GM19239 (cell line): ENCODE data around the gene SFMBT2.
"Not testable (repeated sequence)": the region's sequence is repeated elsewhere in the genome, so short reads cannot be mapped to it uniquely, and the experiment has no call there.

ENCODE experiments used
- DNase-seq: peaks from one replicate; pipeline ENCODE4 v3.0.0; 2011; ENCODE audit warnings: low spot score; ENCODE audit not compliant: insufficient read length
- FAIRE-seq: peaks from 2 replicates; lab custom pipeline; 2011; peaks lifted over from hg19 to GRCh38; lab: Jason Lieb, UNC

Gene SFMBT2

GRCh38 chr10:7405637-7406036 lies 5.2 kb downstream of the SFMBT2 start:
- FAIRE-seq: no peak
- DNase-seq: no peak

GRCh38 chr10:7403620-7404019 lies 7.2 kb downstream of the SFMBT2 start:
- FAIRE-seq: no peak
- DNase-seq: no peak

DNA sequence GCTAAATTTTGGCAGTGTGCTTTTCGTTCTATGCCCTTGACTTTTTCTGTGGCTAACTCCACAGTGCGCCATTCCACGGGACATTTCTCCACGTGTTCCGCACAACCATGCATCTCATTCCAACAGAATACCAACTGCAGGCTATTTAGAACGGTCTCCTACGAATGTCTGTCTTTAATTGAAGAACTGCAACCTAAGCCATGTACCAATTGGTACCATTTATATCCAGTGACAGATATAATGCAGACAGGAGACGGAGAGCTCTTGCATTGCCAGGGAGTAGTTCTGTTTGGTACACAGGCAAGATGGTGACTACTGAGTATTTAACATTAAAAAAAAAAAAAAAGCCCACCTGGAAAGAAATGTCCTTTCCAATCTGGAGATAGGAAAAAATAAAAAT lies 9.1 kb downstream of the SFMBT2 start:
- DNase-seq (no peak), FAIRE-seq (no peak)

DNA sequence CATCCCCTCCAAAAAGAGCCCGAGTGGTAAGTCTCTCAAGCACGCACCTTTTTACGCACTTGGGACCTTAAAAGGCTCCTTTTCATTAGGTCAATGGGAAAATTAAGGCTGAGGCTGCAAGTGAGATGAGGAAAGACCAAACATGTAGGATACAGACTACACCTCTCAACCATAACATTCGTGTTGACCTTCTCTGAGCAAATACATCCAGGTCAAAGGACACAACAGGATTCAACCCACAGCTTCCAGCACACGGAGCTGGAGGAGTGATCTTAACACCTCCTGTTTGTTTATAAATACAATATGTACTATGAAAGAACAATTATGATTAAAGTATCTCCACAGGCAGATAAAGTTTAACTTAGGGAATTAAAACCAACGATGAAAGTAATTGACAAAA lies 9.7 kb downstream of the SFMBT2 start:
- FAIRE-seq (no peak), DNase-seq (no peak)

- no peak for FAIRE-seq
- DNase-seq: no peak
Measured at GRCh38 chr10:7400068-7400715, 10.6 kb downstream of the SFMBT2 start.

- DNase-seq: no peak
- no peak for FAIRE-seq
Measured at GRCh38 chr10:7399533-7399932, 11.3 kb downstream of the SFMBT2 start.

- DNase-seq: no peak
- peak; percentile 68 for FAIRE-seq
Measured at GRCh38 chr10:7397049-7398035, 13.5 kb downstream of the SFMBT2 start.

- not testable (repeated sequence) for FAIRE-seq, DNase-seq
Measured at GRCh38 chr10:7392301-7392700, 18.5 kb downstream of the SFMBT2 start.

GRCh38 chr10:7391748-7392147 lies 19.1 kb downstream of the SFMBT2 start:
- no peak for FAIRE-seq
- DNase-seq: no peak

DNA sequence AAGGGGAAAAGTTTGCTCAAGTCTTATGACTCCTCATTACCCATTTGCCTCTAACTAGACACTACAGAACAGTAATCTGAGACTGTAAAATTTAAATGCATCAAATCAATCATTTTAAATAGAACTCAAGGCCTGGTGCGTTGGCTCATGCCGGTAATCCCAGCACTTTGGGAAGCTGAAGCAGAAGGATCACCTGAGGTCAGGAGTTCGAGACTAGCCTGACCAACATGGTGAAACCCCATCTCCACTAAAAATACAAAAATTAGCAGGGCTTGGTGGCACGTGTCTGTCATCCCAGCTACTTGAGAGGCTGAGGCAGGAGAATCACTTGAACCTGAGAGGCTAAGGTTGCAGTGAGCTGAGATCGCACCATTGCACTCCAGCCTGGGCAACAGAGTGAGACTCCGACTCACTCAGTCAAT lies 20.1 kb downstream of the SFMBT2 start:
- DNase-seq, FAIRE-seq: not testable (repeated sequence)

DNA sequence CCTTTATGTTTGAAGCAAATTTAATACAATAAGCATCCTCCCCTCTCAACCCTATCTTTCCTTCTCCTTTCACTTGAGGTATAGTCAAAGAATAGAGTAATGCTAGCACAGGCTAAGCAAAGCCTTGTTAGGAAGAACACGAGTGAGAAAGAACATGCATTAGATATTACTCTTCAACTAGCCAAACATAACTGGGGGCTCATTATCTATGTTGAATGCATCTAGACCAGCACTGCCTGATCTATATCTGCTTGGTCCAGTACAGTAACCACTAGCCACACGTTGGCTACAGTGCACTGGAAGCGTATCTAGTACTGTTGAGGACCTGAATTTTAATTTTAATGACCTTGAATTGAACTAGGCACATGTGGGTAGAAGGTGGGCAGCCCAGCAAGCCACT lies 21.0 kb downstream of the SFMBT2 start:
- no peak for DNase-seq
- FAIRE-seq: no peak

GRCh38 chr10:7389346-7389745 lies 21.5 kb downstream of the SFMBT2 start:
- DNase-seq: no peak
- no peak for FAIRE-seq

- FAIRE-seq (peak; percentile 14), DNase-seq (no peak)
Measured at GRCh38 chr10:7388602-7389001, 22.2 kb downstream of the SFMBT2 start.

DNA sequence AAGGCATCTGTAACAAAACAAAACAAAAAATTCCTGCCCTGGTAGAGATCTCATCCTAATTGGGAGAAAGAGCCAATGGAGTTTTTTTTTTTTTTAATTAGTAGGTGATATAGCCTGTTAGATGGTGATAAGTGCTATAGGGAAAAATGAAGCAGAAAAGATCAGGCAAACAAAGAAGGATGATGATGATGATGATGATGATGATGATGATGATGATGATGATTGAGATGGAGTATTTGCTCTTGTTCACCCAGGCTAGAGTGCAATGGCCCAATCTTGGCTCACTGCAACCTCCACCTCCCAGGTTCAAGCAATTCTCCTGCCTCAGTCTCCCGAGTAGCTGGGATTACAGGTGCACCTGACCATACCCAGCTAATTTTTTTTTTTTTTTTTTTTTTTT lies 22.7 kb downstream of the SFMBT2 start:
- DNase-seq, FAIRE-seq: not testable (repeated sequence)

DNA sequence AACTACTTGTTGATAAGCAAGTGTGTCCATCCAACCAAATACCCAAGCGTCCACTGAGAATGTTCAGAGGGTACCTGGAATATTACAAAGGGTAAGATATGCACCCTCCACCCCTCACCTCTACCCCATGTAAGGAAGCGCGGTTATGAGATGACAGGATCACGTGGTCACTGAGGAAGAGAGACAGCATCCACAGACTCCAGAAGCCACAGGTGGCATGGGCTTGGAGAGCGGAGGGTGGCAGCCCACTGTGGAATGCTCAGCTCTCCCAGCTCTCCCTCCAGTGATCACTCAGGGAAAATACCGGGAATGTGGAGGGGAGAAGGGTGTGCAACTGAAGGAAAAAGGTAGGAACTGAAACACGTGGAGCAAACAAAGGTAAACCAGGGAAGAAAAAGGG lies 25.7 kb downstream of the SFMBT2 start:
- FAIRE-seq (no peak), DNase-seq (no peak)

- no peak for DNase-seq
- FAIRE-seq: no peak
Measured at GRCh38 chr10:7383442-7383841, 27.4 kb downstream of the SFMBT2 start.

- DNase-seq (no peak), FAIRE-seq (no peak)
Measured at GRCh38 chr10:7380704-7381241, 30.1 kb downstream of the SFMBT2 start.

GRCh38 chr10:7378602-7379403 lies 32.0 kb downstream of the SFMBT2 start:
- DNase-seq (no peak), FAIRE-seq (no peak)

- FAIRE-seq (no peak), DNase-seq (no peak)
Measured at GRCh38 chr10:7377614-7378248, 33.1 kb downstream of the SFMBT2 start.

DNA sequence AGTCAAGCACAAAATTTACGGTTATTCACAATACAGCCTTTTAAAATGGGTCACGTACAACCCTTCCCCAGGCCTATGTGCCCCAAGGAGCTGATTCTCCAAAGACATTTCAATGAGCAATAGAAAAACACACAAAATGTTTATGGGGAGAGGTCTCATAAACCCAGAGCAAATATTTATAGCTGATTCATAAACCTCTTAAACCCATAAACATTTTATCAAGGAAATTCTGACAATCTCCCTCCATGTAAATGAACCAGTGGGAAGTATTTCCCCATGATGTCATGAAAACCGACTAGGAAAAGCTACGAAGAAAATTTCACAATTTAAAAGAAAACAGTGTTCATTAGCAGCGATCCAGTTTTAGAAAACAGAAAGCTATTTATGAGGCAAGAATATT lies 36.0 kb downstream of the SFMBT2 start:
- FAIRE-seq (no peak), DNase-seq (no peak)
